ENCODE measurements around the gene PHACTR3.

- TF ChIP-seq CTCF (IDR thresholded peaks at IDR 0.05; ENCODE audit: insufficient read depth, low read depth, low read length) = no peak
- TF ChIP-seq EZH2 (IDR thresholded peaks at IDR 0.05; ENCODE audit: insufficient read depth, low read length) = no peak
These were observed 171.8 kb downstream of the PHACTR3 start for GRCh38 chr20:59776059-59776603.

All from astrocyte (in vitro differentiated cells and primary cell).